ENCODE measurements around the gene TNRC6B.

- no peak for TF ChIP-seq GATA2 (IDR thresholded peaks at IDR 0.05; ENCODE audit: low read depth, low read length)
- TF ChIP-seq GATA3 (IDR thresholded peaks at IDR 0.05; ENCODE audit: low read depth, low read length) = no peak
These were observed 104.0 kb downstream of the TNRC6B start for GRCh38 chr22:40281717-40282116.
